Esophagus muscularis mucosa (tissue), 4 donors: ENCODE results near the gene BCAS3. TPM values are rescaled to one million over a fixed set of nuclear protein-coding genes. Genes with fewer than 3 reads are reported as not detected.

Source experiments
- DNase-seq: peaks from one replicate; pipeline ENCODE4 v3.0.0-alpha.2; 2017; ENCODE audit errors: extremely low spot score
- H3K27ac ChIP-seq, 4 donors: fragments of 200-600 bp; sonication (generic); replicated peaks in 1 of 4; 1 replicate in 3 of 4; 2 replicates in 1 of 4; pipeline ENCODE4 v1.5.1; 2016 to 2019; ENCODE audit warnings: mild to moderate bottlenecking in 1 of 4
- H3K27me3 ChIP-seq, 4 donors: fragments of 200-600 bp; sonication (generic); one replicate each; pipeline versions ENCODE4 v1.5.1 to v1.6.0; 2016 to 2019
- H3K36me3 ChIP-seq, 4 donors: fragments of 200-600 bp; sonication (generic); one replicate each; pipeline ENCODE4 v1.5.1; 2016 to 2019
- H3K4me1 ChIP-seq, 4 donors: fragments of 200-600 bp; sonication (generic); one replicate each; pipeline ENCODE4 v1.5.1; 2016 to 2019
- H3K4me3 ChIP-seq, 4 donors: fragments of 200-600 bp; sonication (generic); 1 replicate in 2 of 4; 2 replicates in 2 of 4; pipeline ENCODE4 v1.5.1; 2016 to 2019; ENCODE audit warnings: mild to moderate bottlenecking in 4 of 4, moderate library complexity in 1 of 4
- H3K9me3 ChIP-seq, 4 donors: fragments of 200-600 bp; sonication (generic); 1 replicate in 3 of 4; 2 replicates in 1 of 4; pipeline ENCODE4 v1.5.1; 2016 to 2019
- CTCF ChIP-seq, 3 experiments: fragments of 200-600 bp in 2 of 3; fragments of 450-650 bp in 1 of 3; sonication (generic) in 2 of 3; IDR thresholded peaks; one replicate each; pipeline ENCODE4 v1.5.1; 2017 to 2019; ENCODE audit warnings: antibody characterized with exemption in 3 of 3, mild to moderate bottlenecking in 2 of 3, moderate library complexity in 1 of 3
- EP300 ChIP-seq: sonication (generic); formaldehyde crosslinking; IDR thresholded peaks from one replicate; pipeline ENCODE4 v1.6.1; 2017; ENCODE audit warnings: antibody characterized with exemption
- POLR2A ChIP-seq: fragments of 450-650 bp; IDR thresholded peaks from one replicate; pipeline ENCODE4 v1.6.1; 2017; ENCODE audit warnings: antibody characterized with exemption, moderate library complexity, mild to moderate bottlenecking, low read depth
- POLR2AphosphoS5 ChIP-seq, 2 donors: sonication (generic); formaldehyde crosslinking; IDR thresholded peaks; one replicate each; pipeline ENCODE4 v1.6.1; 2017; ENCODE audit warnings: antibody characterized with exemption in 2 of 2
- WGBS: methylation state at CpG from one replicate; pipeline ENCODE4 v1.1.5; 2018; 5-methylcytosine and 5-hydroxymethylcytosine counted together
- intact Hi-C: fragments of 100-400 bp; cut with DNase I; formaldehyde crosslinking; loops from one replicate; pipeline ENCODE4 v1.15.1; 2023
- total RNA-seq, 4 donors: library from RNA; depleted of rRNA; stranded (reverse); fragments of >200 nt; gene quantifications; one replicate each; pipeline versions ENCODE4 v1.1.0 to v1.2.1, GENCODE V29; 2016

BCAS3 gene
- total RNA-seq, 4 donors from 2014 or later: 17.4 to 25.7 (median 19.5) TPM

DNA sequence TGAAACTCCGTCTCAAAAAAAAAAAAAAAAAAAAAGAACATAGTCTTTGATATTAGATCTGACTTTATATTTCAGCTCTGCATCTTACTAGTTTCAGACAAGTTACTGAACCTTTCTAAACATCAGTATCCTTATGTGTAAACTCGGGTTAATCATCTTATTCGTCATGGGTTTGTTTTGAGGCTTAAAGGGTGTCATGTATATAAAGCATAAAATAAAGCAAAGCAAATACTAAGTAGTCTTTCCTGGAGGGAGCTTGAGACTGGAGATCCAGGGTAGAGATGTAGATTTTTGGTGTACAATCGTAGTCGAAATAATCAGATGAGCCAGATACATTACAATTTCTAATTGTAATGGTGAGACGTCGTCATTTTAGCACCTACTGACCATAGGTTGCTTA is 7.8 kb downstream of the BCAS3 start:
- TF ChIP-seq POLR2A (no peak), EP300 (no peak), POLR2AphosphoS5 (IDR thresholded peaks at IDR 0.05) (no peak), CTCF (IDR thresholded peaks at IDR 0.05) (no peak)
- no peaks in the 10 kb centered on the region for H3K4me1 ChIP-seq
- H3K27me3 ChIP-seq: no peaks in the 10 kb centered on the region
- intact Hi-C loops: no loop called here
- H3K4me3 ChIP-seq: no peak overlapping the region
- no peaks in the 10 kb centered on the region for H3K9me3 ChIP-seq
- 93% methylated on average over 7 of the region's 7 CpGs for WGBS
- H3K27ac ChIP-seq: no peak overlapping the region
- no peak for DNase-seq
- peaks cover 21 to 91% (median 56%) of the 10 kb centered on the region in 4 donors for H3K36me3 ChIP-seq

DNA sequence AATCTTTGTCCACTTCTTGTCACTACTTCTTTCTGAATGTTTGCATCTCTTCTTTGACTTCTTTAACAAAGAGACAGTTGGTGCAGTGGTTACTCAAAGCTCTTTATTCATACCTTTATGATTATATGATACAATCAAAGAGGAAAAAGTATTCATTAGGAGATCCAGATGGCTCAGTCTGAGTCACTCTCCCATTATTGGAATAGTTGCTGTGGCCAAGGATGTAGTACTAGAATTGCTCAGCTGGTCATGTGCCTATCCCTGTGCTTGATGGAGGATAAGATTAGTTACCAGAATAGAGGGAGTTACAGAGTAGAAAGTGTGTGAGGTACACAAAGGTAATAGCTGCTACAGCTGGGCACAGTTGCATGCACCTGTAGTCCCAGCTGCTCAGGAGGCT is 18.3 kb downstream of the BCAS3 start:
- Histone ChIP-seq H3K4me1 (no peaks in the 10 kb centered on the region), H3K4me3 (no peak overlapping the region), H3K27ac (no peak overlapping the region), H3K9me3 (no peaks in the 10 kb centered on the region), H3K36me3 (peaks cover 4 to 70% (median 49%) of the 10 kb centered on the region in 4 donors), H3K27me3 (no peaks in the 10 kb centered on the region)
- intact Hi-C loops: no loop called here
- no peak for DNase-seq
- TF ChIP-seq EP300 (no peak), CTCF (IDR thresholded peaks at IDR 0.05) (no peak), POLR2A (no peak)

- no peaks in the 10 kb centered on the region for H3K27me3 ChIP-seq
- H3K4me1 ChIP-seq: no peaks in the 10 kb centered on the region
- no peak for DNase-seq
- H3K9me3 ChIP-seq: no peaks in the 10 kb centered on the region
- H3K4me3 ChIP-seq: no peak overlapping the region
- no peak for TF ChIP-seq CTCF (IDR thresholded peaks at IDR 0.05)
- WGBS: 96% methylated on average over 3 of the region's 3 CpGs
- intact Hi-C loops: no loop called here
- peaks cover 4 to 42% (median 27%) of the 10 kb centered on the region in 4 donors for H3K36me3 ChIP-seq
- H3K27ac ChIP-seq: no peak overlapping the region
Measured at GRCh38 chr17:60699090-60699489, 21.4 kb downstream of the BCAS3 start.

DNA sequence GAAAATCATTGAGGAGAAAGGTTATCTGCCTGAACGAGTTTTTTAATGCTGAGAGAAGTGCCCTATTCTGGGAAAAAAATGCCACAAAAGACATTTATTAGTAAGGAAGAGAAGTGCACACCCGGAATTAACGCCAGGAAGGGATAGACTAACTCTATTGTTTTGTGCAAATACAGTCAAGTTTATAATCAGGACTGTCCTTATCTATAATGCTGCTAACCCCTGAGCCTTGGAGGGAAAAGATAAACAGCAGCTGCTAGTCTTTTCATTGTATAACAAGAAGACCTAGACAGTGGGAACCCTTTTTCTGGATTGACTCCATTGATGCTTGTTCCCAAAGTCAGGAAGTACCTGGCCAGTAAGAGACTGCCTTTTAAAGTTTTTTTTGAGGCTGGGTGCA is 26.5 kb downstream of the BCAS3 start:
- peaks cover 9 to 23% (median 14%) of the 10 kb centered on the region in 4 donors for H3K36me3 ChIP-seq
- intact Hi-C loops: no loop called here
- H3K4me3 ChIP-seq: no peak overlapping the region

More for the DNA sequence above, 26.5 kb downstream of the BCAS3 start:
- WGBS: 89% methylated on average over 3 of the region's 3 CpGs
- no peaks in the 10 kb centered on the region for H3K4me1 ChIP-seq
- no peaks in the 10 kb centered on the region for H3K27me3 ChIP-seq
- H3K9me3 ChIP-seq: no peaks in the 10 kb centered on the region
- no peak overlapping the region for H3K27ac ChIP-seq
- no peak for TF ChIP-seq POLR2AphosphoS5 (IDR thresholded peaks at IDR 0.05)
- no peak for TF ChIP-seq CTCF (IDR thresholded peaks at IDR 0.05)
- no peak for TF ChIP-seq EP300
- TF ChIP-seq POLR2A: no peak
- DNase-seq: no peak
